ENCODE data around the gene HIVEP1.

DNA sequence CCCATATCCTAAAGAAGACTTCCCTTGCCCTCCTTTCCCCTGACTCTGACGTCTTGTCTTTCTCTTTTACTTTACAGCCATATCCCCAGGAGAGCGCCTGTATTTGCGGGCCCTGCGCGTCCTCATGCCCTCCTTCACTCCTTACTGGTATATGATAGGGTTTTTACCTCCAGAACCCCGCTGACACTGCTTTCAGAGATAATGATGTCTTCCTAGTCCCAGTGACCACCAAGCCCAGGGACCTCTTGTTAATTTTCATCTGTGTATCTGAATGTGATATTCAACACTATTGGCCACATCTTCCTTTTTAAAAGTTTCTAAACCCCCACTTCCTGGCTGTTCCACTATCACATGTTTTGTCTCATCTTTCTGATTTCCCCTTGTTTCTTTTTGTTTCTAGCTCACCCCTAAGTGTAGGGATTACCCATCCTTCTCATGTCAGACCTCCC is 102.0 kb downstream of the HIVEP1 start:
- TF ChIP-seq CTCF (IDR thresholded peaks at IDR 0.05; ENCODE audit: low read depth, low read length) (no peak), EZH2phosphoT487 (IDR thresholded peaks at IDR 0.05; ENCODE audit: low read depth) (no peak)
